GM12873 (cell line): ENCODE data around the gene ARL8A.

Experiments
- CTCF ChIP-seq: IDR thresholded peaks from 2 replicates; pipeline ENCODE4 v1.5.1; 2012; ENCODE audit warnings: low read depth, mild to moderate bottlenecking, moderate library complexity, low read length, control low read depth; ENCODE audit not compliant: insufficient read depth; ENCODE audit errors: missing control alignments

Gene ARL8A

GRCh38 chr1:202168861-202169260 is 24.3 kb upstream of the ARL8A start:
- TF ChIP-seq CTCF, result no peak

- no peak for TF ChIP-seq CTCF
Measured at GRCh38 chr1:202167708-202168415, 23.3 kb upstream of the ARL8A start.

- no peak for TF ChIP-seq CTCF
Measured at GRCh38 chr1:202165942-202166843, 21.7 kb upstream of the ARL8A start.

- no peak for TF ChIP-seq CTCF
Measured at GRCh38 chr1:202165267-202165941, 20.9 kb upstream of the ARL8A start.

- TF ChIP-seq CTCF, result no peak
Measured at GRCh38 chr1:202164271-202165037, 19.9 kb upstream of the ARL8A start.

GRCh38 chr1:202163281-202164270 is 19.0 kb upstream of the ARL8A start:
- no peak for TF ChIP-seq CTCF
